K562 (cell line): ENCODE data around the gene LSP1. TPM values are rescaled to one million over a fixed set of nuclear protein-coding genes. Genes with fewer than 3 reads are reported as not detected.

Source experiments
- CBFA2T2 ChIP-seq: fragments of 450-650 bp; conservative IDR thresholded peaks from 2 replicates; pipeline ENCODE4 v1.6.1; 2017; ENCODE audit warnings: mild to moderate bottlenecking
- CHAMP1 ChIP-seq: fragments of 450-650 bp; IDR thresholded peaks from 2 replicates; pipeline ENCODE4 v1.6.1; 2016; ENCODE audit warnings: mild to moderate bottlenecking
- EHMT2 ChIP-seq: fragments of 450-650 bp; IDR thresholded peaks from 2 replicates; pipeline ENCODE4 v1.6.1; 2018; ENCODE audit warnings: antibody characterized with exemption
- GTF2B ChIP-seq: IDR thresholded peaks from 2 replicates; pipeline ENCODE4 v1.6.1; 2011; ENCODE audit not compliant: insufficient read length; ENCODE audit errors: extremely low read depth
- HSF4 ChIP-seq: fragments of 250-450 bp; sonication (Bioruptor Pico); IDR thresholded peaks from 2 replicates; pipeline ENCODE4 v2.1.2; 2022; ENCODE audit warnings: mild to moderate bottlenecking, moderate library complexity, borderline replicate concordance
- MAZ ChIP-seq, 2 experiments: fragments of 450-650 bp in 1 of 2; sonication (generic) in 1 of 2; formaldehyde crosslinking; IDR thresholded peaks in 1 of 2; conservative IDR thresholded peaks in 1 of 2; 2 replicates each; pipeline versions ENCODE4 v1.4.0 to v1.5.0; 2020; ENCODE audit warnings: mild to moderate bottlenecking in 1 of 2, missing genetic modification reagents in 1 of 2
- REST ChIP-seq, 2 experiments: fragments of 450-650 bp; formaldehyde crosslinking in 1 of 2; IDR thresholded peaks; 2 replicates each; pipeline versions ENCODE4 v1.4.0 to v1.6.1; 2014 to 2020; ENCODE audit warnings: mild to moderate bottlenecking in 2 of 2, borderline replicate concordance in 1 of 2, low read depth in 1 of 2
- SMC3 ChIP-seq: conservative IDR thresholded peaks from 2 replicates; pipeline ENCODE4 v1.6.1; 2011; ENCODE audit warnings: low read depth, low read length, improper control_type of control experiment; ENCODE audit not compliant: insufficient read depth
- ZNF445 ChIP-seq: fragments of 250-450 bp; sonication (Bioruptor Pico); IDR thresholded peaks from 2 replicates; pipeline ENCODE4 v1.4.0; 2020; ENCODE audit warnings: low read depth, mild to moderate bottlenecking, moderate library complexity
- ZNF584 ChIP-seq: fragments of 200-800 bp; sonication (Bioruptor generic); IDR thresholded peaks from 2 replicates; pipeline ENCODE4 v1.6.1; 2016; ENCODE audit warnings: low read depth, mild to moderate bottlenecking, missing genetic modification characterization, missing compliant biosample characterization
- ZNF780A ChIP-seq: fragments of 250-450 bp; sonication (Bioruptor Pico); IDR thresholded peaks from 2 replicates; pipeline ENCODE4 v1.5.0; 2021; ENCODE audit warnings: mild to moderate bottlenecking
- polyA plus RNA-seq, 8 experiments: library from polyadenylated mRNA; depleted of rRNA in 4 of 8; stranded (reverse) in 5 of 8; unstranded in 3 of 8; fragments of >200 nt; fragmentation: Nextera tagmentation in 2 of 8; fragmentation: Illumina TruSeq in 1 of 8; extraction: Ambion mirVana in 2 of 8; extraction: Trizol in 1 of 8; gene quantifications; 2 replicates each; pipeline versions ENCODE4 v1.2.1 to v1.2.3, GENCODE V29; 2011 to 2014; ENCODE audit warnings: inconsistent platforms in 1 of 8, missing spikeins in 1 of 8
- total RNA-seq, 7 experiments: library from RNA; depleted of rRNA in 6 of 7; stranded (reverse); fragments of >200 nt in 6 of 7; fragmentation: Illumina TruSeq in 2 of 7; extraction: Trizol in 2 of 7; gene quantifications; 2 replicates each; pipeline versions ENCODE4 v1.2.1 to v1.2.3, GENCODE V29; 2011 to 2021; ENCODE audit warnings: low replicate concordance in 1 of 7
- TF ChIP-seq, protein P1 (sequence below): sonication (generic); formaldehyde crosslinking; IDR thresholded peaks from 2 replicates; pipeline ENCODE4 v1.8.0; 2022; ENCODE audit warnings: missing genetic modification reagents, mild to moderate bottlenecking, moderate library complexity, borderline replicate concordance

Gene LSP1
- total and polyA plus RNA-seq, 9 of the 15 experiments (the other 6 are each of a cell fraction or from before 2014, with no cell fraction given), result 0.08 to 2.9 (median 0.65) TPM; not detected in 2

GRCh38 chr11:1876361-1877063 lies 23.6 kb downstream of the LSP1 start (continued):
- TF ChIP-seq REST (IDR thresholded peaks at IDR 0.05; ENCODE audit: borderline replicate concordance) (peak; percentile 5; the same call in 1 of the 2 replicates), REST (CRISPR knock-in tag; IDR thresholded peaks at IDR 0.05; ENCODE audit: low read depth) (no peak), CHAMP1 (no peak), MAZ (CRISPR knock-in tag; conservative IDR thresholded peaks at IDR 0.05 in 1 of 2, IDR thresholded peaks at IDR 0.05 in 1 of 2) (peak in 1 of 2 experiments; percentile 34; a peak in 1 of 4 replicates), CBFA2T2 (no peak), ZNF445 (CRISPR knock-in tag) (no peak), EHMT2 (no peak), GTF2B (no peak), SMC3 (peak; percentile 49), HSF4 (no peak), ZNF780A (CRISPR knock-in tag) (no peak), ZNF584 (CRISPR knock-in tag) (no peak)
- TF ChIP-seq, protein P1, sequence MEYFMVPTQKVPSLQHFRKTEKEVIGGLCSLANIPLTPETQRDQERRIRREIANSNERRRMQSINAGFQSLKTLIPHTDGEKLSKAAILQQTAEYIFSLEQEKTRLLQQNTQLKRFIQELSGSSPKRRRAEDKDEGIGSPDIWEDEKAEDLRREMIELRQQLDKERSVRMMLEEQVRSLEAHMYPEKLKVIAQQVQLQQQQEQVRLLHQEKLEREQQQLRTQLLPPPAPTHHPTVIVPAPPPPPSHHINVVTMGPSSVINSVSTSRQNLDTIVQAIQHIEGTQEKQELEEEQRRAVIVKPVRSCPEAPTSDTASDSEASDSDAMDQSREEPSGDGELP (CRISPR knock-in tag), result 0 out of 2 replicates have a peak, but pooled peaks have one; percentile 20
